ENCODE measurements around the gene MRM3. TPM values are rescaled to one million over a fixed set of nuclear protein-coding genes. Genes with fewer than 3 reads are reported as not detected.
"Not testable (repeated sequence)": the region's sequence is repeated elsewhere in the genome, so short reads cannot be mapped to it uniquely, and the experiment has no call there.

Gene MRM3
- total RNA-seq, 2 donors from 2014 or later, result 28.1 to 29.6 TPM

DNA sequence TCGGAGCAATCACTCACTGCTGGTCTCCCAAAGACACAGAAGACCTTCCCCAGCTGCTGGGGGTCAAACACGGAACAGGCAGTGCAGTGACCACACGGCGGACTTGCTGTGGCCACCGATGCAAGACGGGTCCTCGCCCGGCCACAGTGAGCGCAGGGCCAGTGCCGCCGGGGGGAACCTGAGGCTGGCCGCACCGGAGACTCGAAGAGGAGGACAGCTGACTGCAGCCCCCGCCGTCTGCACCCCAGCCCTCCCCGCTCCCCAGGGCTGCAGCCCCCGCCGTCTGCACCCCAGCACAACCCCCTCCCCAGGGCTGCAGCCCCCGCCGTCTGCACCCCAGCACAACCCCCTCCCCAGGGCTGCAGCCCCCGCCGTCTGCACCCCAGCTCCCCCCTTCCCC lies 23.7 kb downstream of the MRM3 start:
- DNase-seq, result not testable (repeated sequence)

DNA sequence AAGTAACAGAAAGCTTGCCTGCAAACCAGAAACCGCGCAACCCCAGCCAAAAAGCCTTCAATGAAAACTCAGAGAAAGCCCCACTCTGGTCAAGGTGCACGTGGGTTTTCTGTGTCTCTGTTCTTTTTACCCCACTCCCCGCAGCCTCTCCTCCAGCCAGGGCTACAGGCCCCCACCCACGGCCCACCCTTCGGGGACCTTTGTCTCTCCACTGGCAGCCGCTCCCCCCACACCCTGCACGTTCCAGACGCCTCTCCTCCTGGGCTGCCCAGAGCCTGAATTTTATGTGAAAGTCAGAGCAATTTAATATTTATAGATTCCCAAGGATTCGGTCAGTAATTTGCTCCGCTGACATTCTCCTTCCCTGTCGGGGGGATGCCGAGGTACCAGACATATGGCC lies 24.2 kb downstream of the MRM3 start:
- ATAC-seq, result no peak
- H3K36me3 Mint-ChIP-seq (ENCODE audit: low read depth), result no peaks in the 10 kb centered on the region

More for the DNA sequence above, 23.7 kb downstream of the MRM3 start:
- not testable (repeated sequence) for H3K27ac Mint-ChIP-seq; ATAC-seq; H3K9me3 ChIP-seq (ENCODE audit: control insufficient read depth, low read length, poor library complexity, severe bottlenecking); H3K36me3 Mint-ChIP-seq (ENCODE audit: low read depth); H3K4me3 Mint-ChIP-seq; H3K4me1 Mint-ChIP-seq
- H3K27me3 Mint-ChIP-seq, result peaks cover 14% of the 10 kb centered on the region

DNA sequence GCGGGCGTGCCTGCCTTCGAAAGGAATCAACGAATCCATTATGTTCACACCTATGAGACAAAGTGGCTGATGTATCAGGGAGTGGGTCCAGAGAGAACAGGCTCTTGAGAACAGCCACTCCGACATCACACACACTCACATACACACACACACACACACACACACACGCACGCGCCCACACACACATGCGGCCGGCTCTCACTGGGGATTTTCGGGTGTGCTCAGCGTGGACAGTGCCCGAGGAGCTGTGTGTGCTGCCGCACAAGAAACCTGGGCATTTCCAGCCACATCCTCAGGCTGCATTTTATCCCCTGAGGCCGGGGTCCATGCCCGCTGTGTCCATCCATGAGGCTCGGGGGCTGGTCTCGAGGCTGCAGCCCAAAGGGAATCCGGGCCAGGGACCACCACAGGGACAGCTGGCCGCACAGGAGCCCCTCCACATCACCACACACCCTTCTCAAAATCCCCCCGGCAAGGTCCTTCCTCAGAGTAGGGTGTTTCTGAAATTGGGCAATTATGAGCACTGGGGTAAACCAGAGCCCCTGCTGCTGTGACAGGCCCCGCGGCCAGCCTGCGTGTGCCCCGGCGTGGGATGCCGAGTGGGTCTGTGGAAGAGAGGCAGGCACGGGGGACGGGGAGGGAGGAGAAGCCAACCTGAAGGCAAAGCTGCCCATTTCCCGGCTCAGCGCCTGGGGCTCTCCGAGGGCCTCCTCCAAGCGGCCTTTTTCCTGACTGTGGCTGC lies 24.8 kb downstream of the MRM3 start:
- Mint-ChIP-seq H3K4me3 (no peak overlapping the region), H3K36me3 (ENCODE audit: low read depth) (no peaks in the 10 kb centered on the region), H3K27me3 (peaks cover 14% of the 10 kb centered on the region), H3K4me1 (no peaks in the 10 kb centered on the region), H3K27ac (no peak overlapping the region)
- no peak for DNase-seq
- no peak for ATAC-seq
- no peaks in the 10 kb centered on the region for H3K9me3 ChIP-seq (ENCODE audit: control insufficient read depth, low read length, poor library complexity, severe bottlenecking)

More for the DNA sequence above, 24.2 kb downstream of the MRM3 start:
- no peaks in the 10 kb centered on the region for H3K9me3 ChIP-seq (ENCODE audit: control insufficient read depth, low read length, poor library complexity, severe bottlenecking)
- Mint-ChIP-seq H3K27me3 (peaks cover 14% of the 10 kb centered on the region), H3K4me1 (no peaks in the 10 kb centered on the region), H3K27ac (no peak overlapping the region), H3K4me3 (no peak overlapping the region)
- DNase-seq, result no peak

DNA sequence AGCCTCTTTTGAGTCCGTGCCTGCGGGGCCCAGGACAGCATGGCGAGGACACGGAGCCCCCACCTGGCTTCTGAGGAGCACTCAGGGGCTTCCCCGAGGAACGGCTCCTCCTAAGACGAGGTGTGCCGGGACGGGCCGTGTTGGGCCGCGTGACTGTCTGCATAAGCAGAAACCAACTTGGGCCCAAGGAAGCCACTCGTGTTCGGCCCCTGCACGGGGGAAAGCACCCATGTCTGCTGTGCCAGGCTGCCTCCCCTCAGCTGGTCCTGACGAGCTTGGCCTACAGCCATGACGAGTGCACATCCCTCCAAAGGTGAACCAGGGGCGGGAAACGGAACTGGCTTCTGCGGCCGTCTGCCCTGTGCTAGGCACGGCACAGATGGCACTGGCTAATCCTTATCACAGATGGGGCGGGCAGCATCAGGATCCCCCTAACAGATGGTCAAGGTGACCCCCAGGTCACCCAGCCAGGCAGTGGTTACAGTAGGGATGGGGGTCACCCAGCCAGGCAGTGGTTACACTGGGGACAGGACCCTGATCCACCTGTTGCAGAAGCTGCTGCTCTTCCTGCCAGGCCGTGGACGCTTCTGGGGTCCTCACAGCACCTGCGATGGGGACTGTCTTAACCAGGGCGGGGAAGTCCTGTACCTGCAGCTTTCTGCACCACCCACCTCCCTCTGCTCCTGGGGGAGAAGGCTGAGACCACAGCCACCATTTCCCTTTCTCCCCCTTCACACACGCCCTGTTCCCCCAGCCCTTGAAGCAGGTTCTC lies 25.6 kb downstream of the MRM3 start:
- no peak overlapping the region for H3K4me3 Mint-ChIP-seq
- peaks cover 3% of the 10 kb centered on the region for H3K36me3 Mint-ChIP-seq (ENCODE audit: low read depth)
- DNase-seq, result no peak
- no peak for ATAC-seq
- H3K9me3 ChIP-seq (ENCODE audit: control insufficient read depth, low read length, poor library complexity, severe bottlenecking), result no peaks in the 10 kb centered on the region
- H3K27ac Mint-ChIP-seq, result no peak overlapping the region
- peaks cover 14% of the 10 kb centered on the region for H3K27me3 Mint-ChIP-seq
- H3K4me1 Mint-ChIP-seq, result peaks cover 5% of the 10 kb centered on the region

GRCh38 chr17:811051-811784 lies 29.1 kb downstream of the MRM3 start:
- H3K4me3 Mint-ChIP-seq, result no peak overlapping the region
- H3K27ac Mint-ChIP-seq, result no peak overlapping the region
- H3K36me3 Mint-ChIP-seq (ENCODE audit: low read depth), result peaks cover 4% of the 10 kb centered on the region
- DNase-seq, result no peak
- H3K9me3 ChIP-seq (ENCODE audit: control insufficient read depth, low read length, poor library complexity, severe bottlenecking), result no peaks in the 10 kb centered on the region
- ATAC-seq, result no peak
- peaks cover 5% of the 10 kb centered on the region for H3K4me1 Mint-ChIP-seq
- H3K27me3 Mint-ChIP-seq, result peaks cover 4% of the 10 kb centered on the region

GRCh38 chr17:812638-813204 lies 30.6 kb downstream of the MRM3 start:
- Mint-ChIP-seq H3K4me1 (peaks cover 5% of the 10 kb centered on the region), H3K36me3 (ENCODE audit: low read depth) (peaks cover 4% of the 10 kb centered on the region), H3K27ac (no peak overlapping the region), H3K27me3 (peaks cover 4% of the 10 kb centered on the region), H3K4me3 (no peak overlapping the region)
- no peak for ATAC-seq
- no peak for DNase-seq
- no peaks in the 10 kb centered on the region for H3K9me3 ChIP-seq (ENCODE audit: control insufficient read depth, low read length, poor library complexity, severe bottlenecking)

GRCh38 chr17:814371-814770 lies 32.2 kb downstream of the MRM3 start:
- no peak overlapping the region for H3K27ac Mint-ChIP-seq
- no peak for ATAC-seq
- H3K27me3 Mint-ChIP-seq, result peaks cover 4% of the 10 kb centered on the region
- DNase-seq, result no peak
- H3K9me3 ChIP-seq (ENCODE audit: control insufficient read depth, low read length, poor library complexity, severe bottlenecking), result no peaks in the 10 kb centered on the region
- peaks cover 5% of the 10 kb centered on the region for H3K4me1 Mint-ChIP-seq
- H3K36me3 Mint-ChIP-seq (ENCODE audit: low read depth), result peaks cover 4% of the 10 kb centered on the region
- no peak overlapping the region for H3K4me3 Mint-ChIP-seq

- H3K36me3 Mint-ChIP-seq (ENCODE audit: low read depth), result no peaks in the 10 kb centered on the region
- H3K27me3 Mint-ChIP-seq, result peaks cover 5% of the 10 kb centered on the region
- no peaks in the 10 kb centered on the region for H3K4me1 Mint-ChIP-seq
- H3K4me3 Mint-ChIP-seq, result no peak overlapping the region
- no peak overlapping the region for H3K27ac Mint-ChIP-seq
- ATAC-seq, result no peak
- no peaks in the 10 kb centered on the region for H3K9me3 ChIP-seq (ENCODE audit: control insufficient read depth, low read length, poor library complexity, severe bottlenecking)
- DNase-seq, result no peak
Observed at GRCh38 chr17:819251-819650, 37.1 kb downstream of the MRM3 start.

DNA sequence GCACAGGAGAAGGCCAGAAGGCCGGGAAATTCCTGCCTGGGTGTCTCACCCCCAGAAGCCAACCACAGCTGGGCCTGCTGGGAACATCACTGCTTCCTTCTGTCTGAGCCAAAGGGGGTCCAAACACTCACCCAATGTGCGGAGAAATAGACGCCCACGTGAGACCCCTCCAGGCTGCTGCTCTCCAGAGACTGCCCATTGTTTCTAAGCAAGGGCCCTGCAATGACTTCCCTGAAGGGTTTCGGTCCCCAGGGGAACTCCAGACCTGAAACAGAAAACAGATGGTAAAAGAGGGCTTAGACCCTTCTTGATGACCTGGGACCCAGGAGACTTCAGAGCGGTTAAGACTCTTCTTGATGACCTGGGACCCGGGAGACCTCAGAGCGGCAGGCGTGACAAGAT lies 41.3 kb downstream of the MRM3 start:
- Mint-ChIP-seq H3K27ac (no peak overlapping the region), H3K27me3 (peaks cover 14% of the 10 kb centered on the region), H3K36me3 (ENCODE audit: low read depth) (no peaks in the 10 kb centered on the region), H3K4me1 (no peaks in the 10 kb centered on the region), H3K4me3 (no peak overlapping the region)
- ATAC-seq (no peak), DNase-seq (no peak)
- no peaks in the 10 kb centered on the region for H3K9me3 ChIP-seq (ENCODE audit: control insufficient read depth, low read length, poor library complexity, severe bottlenecking)

GRCh38 chr17:824378-824777 lies 42.2 kb downstream of the MRM3 start:
- Mint-ChIP-seq H3K4me3 (no peak overlapping the region), H3K36me3 (ENCODE audit: low read depth) (no peaks in the 10 kb centered on the region), H3K27ac (no peak overlapping the region), H3K4me1 (no peaks in the 10 kb centered on the region), H3K27me3 (peaks cover 14% of the 10 kb centered on the region)
- no peaks in the 10 kb centered on the region for H3K9me3 ChIP-seq (ENCODE audit: control insufficient read depth, low read length, poor library complexity, severe bottlenecking)
- no peak for ATAC-seq
- DNase-seq, result no peak

GRCh38 chr17:825216-825615 lies 43.1 kb downstream of the MRM3 start:
- Mint-ChIP-seq H3K36me3 (ENCODE audit: low read depth) (no peaks in the 10 kb centered on the region), H3K4me1 (no peaks in the 10 kb centered on the region), H3K27me3 (peaks cover 14% of the 10 kb centered on the region), H3K4me3 (no peak overlapping the region), H3K27ac (no peak overlapping the region)
- DNase-seq (no peak), ATAC-seq (no peak)
- no peaks in the 10 kb centered on the region for H3K9me3 ChIP-seq (ENCODE audit: control insufficient read depth, low read length, poor library complexity, severe bottlenecking)

- DNase-seq (no peak), ATAC-seq (no peak)
- Mint-ChIP-seq H3K27me3 (peaks cover 16% of the 10 kb centered on the region), H3K36me3 (ENCODE audit: low read depth) (no peaks in the 10 kb centered on the region), H3K4me1 (no peaks in the 10 kb centered on the region), H3K4me3 (no peak overlapping the region), H3K27ac (no peak overlapping the region)
- H3K9me3 ChIP-seq (ENCODE audit: control insufficient read depth, low read length, poor library complexity, severe bottlenecking), result no peaks in the 10 kb centered on the region
Observed at GRCh38 chr17:826778-827177, 44.6 kb downstream of the MRM3 start.

DNA sequence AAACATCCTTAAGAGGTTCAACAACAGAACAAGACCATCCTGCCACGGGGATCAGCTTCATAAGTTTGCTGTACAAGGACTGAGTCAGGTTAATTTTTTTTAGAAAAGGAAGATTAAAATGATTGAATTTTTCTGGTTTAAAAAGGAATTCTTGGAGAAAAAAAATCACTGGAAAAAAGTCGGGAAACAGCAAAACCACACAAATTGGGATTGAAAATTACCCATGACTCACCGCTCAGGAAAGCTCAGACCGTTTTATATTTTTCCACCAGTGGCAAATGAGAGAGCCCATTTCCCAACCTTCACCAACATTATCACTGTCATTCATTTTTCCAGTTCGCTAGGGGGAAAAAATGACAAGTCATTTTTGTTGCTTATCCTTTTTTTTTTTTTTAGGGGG lies 46.6 kb downstream of the MRM3 start:
- Mint-ChIP-seq H3K4me1 (no peaks in the 10 kb centered on the region), H3K36me3 (ENCODE audit: low read depth) (no peaks in the 10 kb centered on the region), H3K27ac (no peak overlapping the region), H3K4me3 (no peak overlapping the region), H3K27me3 (peaks cover 20% of the 10 kb centered on the region)
- H3K9me3 ChIP-seq (ENCODE audit: control insufficient read depth, low read length, poor library complexity, severe bottlenecking), result no peaks in the 10 kb centered on the region
- DNase-seq (no peak), ATAC-seq (no peak)

All from T-helper 17 cell (primary cell).